Hindlimb muscle (tissue), 1 donor: ENCODE measurements around the gene UNC5CL. TPM values are rescaled to one million over a fixed set of nuclear protein-coding genes. Genes with fewer than 3 reads are reported as not detected.

Experiments used
- DNase-seq: peaks from one replicate; pipeline ENCODE4 v3.0.0-alpha.2; 2013
- polyA plus RNA-seq: library from polyadenylated mRNA; unstranded; fragments of 120-200 nt; gene quantifications from one replicate; pipeline ENCODE4 v1.2.1, GENCODE V29; 2013; ENCODE audit not compliant: insufficient read length

The UNC5CL gene
- polyA plus RNA-seq, 1 donor, result 4.1 TPM

- DNase-seq, result no peak
Measured at GRCh38 chr6:41000248-41000647, 38.8 kb downstream of the UNC5CL start.

GRCh38 chr6:40999569-40999968, 39.5 kb downstream of the UNC5CL start:
- peak; percentile 68 for DNase-seq

- DNase-seq, result no peak
Measured at GRCh38 chr6:40998661-40999060, 40.4 kb downstream of the UNC5CL start.

GRCh38 chr6:40997234-40997957, 41.6 kb downstream of the UNC5CL start:
- peak; percentile 17 for DNase-seq

- no peak for DNase-seq
Measured at GRCh38 chr6:40996591-40997233, 42.3 kb downstream of the UNC5CL start.

GRCh38 chr6:40992746-40993145, 46.3 kb downstream of the UNC5CL start:
- DNase-seq, result no peak

- no peak for DNase-seq
Measured at GRCh38 chr6:40990301-40990700, 48.7 kb downstream of the UNC5CL start.

GRCh38 chr6:40989204-40990169, 49.5 kb downstream of the UNC5CL start:
- DNase-seq, result no peak

GRCh38 chr6:40988634-40989033, 50.4 kb downstream of the UNC5CL start:
- DNase-seq, result no peak

GRCh38 chr6:40986921-40987819, 51.9 kb downstream of the UNC5CL start:
- no peak for DNase-seq

GRCh38 chr6:40986364-40986763, 52.7 kb downstream of the UNC5CL start:
- DNase-seq, result no peak

- no peak for DNase-seq
Measured at GRCh38 chr6:40983752-40984151, 55.3 kb downstream of the UNC5CL start.

GRCh38 chr6:40982917-40983316, 56.1 kb downstream of the UNC5CL start:
- DNase-seq, result no peak

GRCh38 chr6:40978687-40979289, 60.2 kb downstream of the UNC5CL start:
- no peak for DNase-seq

- no peak for DNase-seq
Measured at GRCh38 chr6:40977695-40978094, 61.3 kb downstream of the UNC5CL start.

- DNase-seq, result no peak
Measured at GRCh38 chr6:40977085-40977484, 61.9 kb downstream of the UNC5CL start.

Other genes with a start within 250 kb of the UNC5CL start
- 0.93 TPM for gene TSPO2, start 3.2 kb upstream of the UNC5CL start, polyA plus RNA-seq
- gene APOBEC2, start 14.0 kb upstream of the UNC5CL start, polyA plus RNA-seq, result 433 TPM
- 19.1 TPM for gene OARD1, start 33.1 kb upstream of the UNC5CL start, polyA plus RNA-seq
- 26.7 TPM for gene NFYA, start 33.8 kb upstream of the UNC5CL start, polyA plus RNA-seq
- gene TREML1, start 115.1 kb upstream of the UNC5CL start, polyA plus RNA-seq, result 0.39 TPM
- gene TREM2, start 123.9 kb upstream of the UNC5CL start, polyA plus RNA-seq, result 8.4 TPM
- gene TREML2, start 161.9 kb upstream of the UNC5CL start, polyA plus RNA-seq, result 0.08 TPM
- gene TREML4, start 189.1 kb upstream of the UNC5CL start, polyA plus RNA-seq, result not detected
- gene TREM1, start 247.5 kb upstream of the UNC5CL start, polyA plus RNA-seq, result 0.46 TPM